HG03575 (cell line): Measurements from ENCODE around the gene CNOT11.
A peak's percentile ranks its signal among the peaks of the same experiment; 100 is the strongest.
"Not testable (repeated sequence)": the region's sequence is repeated elsewhere in the genome, so short reads cannot be mapped to it uniquely, and the experiment has no call there.

Experiments
- ATAC-seq: cut with Tn5 transposase; IDR thresholded peaks from one replicate; pipeline ENCODE4 v1.9.1; 2021; ENCODE audit not compliant: unreplicated experiment, insufficient number of reproducible peaks, low FRiP score; ENCODE audit errors: extremely low read depth

CNOT11 gene

GRCh38 chr2:101252408-101253012 is at the start of gene CNOT11:
Gene CNOT11, plus strand, starts transcription at chr2:101252886. Its CDS starts 79 bp downstream, at chr2:101252965.
- ATAC-seq: peak; percentile 69

GRCh38 chr2:101204400-101205115 is 48.1 kb upstream of the CNOT11 start:
- ATAC-seq: no peak

GRCh38 chr2:101205521-101206479 is 46.9 kb upstream of the CNOT11 start:
- no peak for ATAC-seq

- ATAC-seq: no peak
These were observed 43.9 kb upstream of the CNOT11 start for GRCh38 chr2:101208830-101209229.

GRCh38 chr2:101219246-101219645 is 33.4 kb upstream of the CNOT11 start:
- ATAC-seq: no peak

GRCh38 chr2:101220091-101220490 is 32.6 kb upstream of the CNOT11 start:
- not testable (repeated sequence) for ATAC-seq

GRCh38 chr2:101223814-101224231 is 28.9 kb upstream of the CNOT11 start:
- ATAC-seq: peak; percentile 98

GRCh38 chr2:101230541-101231001 is 22.1 kb upstream of the CNOT11 start:
- ATAC-seq: no peak

GRCh38 chr2:101231240-101231639 is 21.4 kb upstream of the CNOT11 start:
- no peak for ATAC-seq

- no peak for ATAC-seq
These were observed 20.6 kb upstream of the CNOT11 start for GRCh38 chr2:101231937-101232730.

- ATAC-seq: no peak
These were observed 19.9 kb upstream of the CNOT11 start for GRCh38 chr2:101232770-101233169.

GRCh38 chr2:101234169-101234938 is 18.3 kb upstream of the CNOT11 start:
- no peak for ATAC-seq

- ATAC-seq: not testable (repeated sequence)
These were observed 16.7 kb upstream of the CNOT11 start for GRCh38 chr2:101235956-101236355.

- ATAC-seq: not testable (repeated sequence)
These were observed 14.7 kb upstream of the CNOT11 start for GRCh38 chr2:101237944-101238343.

- ATAC-seq: no peak
These were observed 13.5 kb upstream of the CNOT11 start for GRCh38 chr2:101238930-101239759.

GRCh38 chr2:101239760-101240118 is 12.9 kb upstream of the CNOT11 start:
- not testable (repeated sequence) for ATAC-seq

GRCh38 chr2:101240694-101241093 is 12.0 kb upstream of the CNOT11 start:
- not testable (repeated sequence) for ATAC-seq
